Measurements from ENCODE around the gene TPRN. TPM values are rescaled to one million over a fixed set of nuclear protein-coding genes. Genes with fewer than 3 reads are reported as not detected.
A peak's percentile ranks its signal among the peaks of the same experiment; 100 is the strongest.

Gene TPRN
- total RNA-seq, 4 donors from 2014 or later = 3.4 to 10.2 (median 6.3) TPM

- Histone ChIP-seq H3K9me3 (no peaks in the 10 kb centered on the region), H3K27ac (no peak overlapping the region), H3K4me1 (peaks cover 67 to 71% of the 10 kb centered on the region in 2 donors), H3K4me3 (no peak overlapping the region), H3K27me3 (no peaks in the 10 kb centered on the region), H3K36me3 (no peaks in the 10 kb centered on the region)
- TF ChIP-seq, protein P1, sequence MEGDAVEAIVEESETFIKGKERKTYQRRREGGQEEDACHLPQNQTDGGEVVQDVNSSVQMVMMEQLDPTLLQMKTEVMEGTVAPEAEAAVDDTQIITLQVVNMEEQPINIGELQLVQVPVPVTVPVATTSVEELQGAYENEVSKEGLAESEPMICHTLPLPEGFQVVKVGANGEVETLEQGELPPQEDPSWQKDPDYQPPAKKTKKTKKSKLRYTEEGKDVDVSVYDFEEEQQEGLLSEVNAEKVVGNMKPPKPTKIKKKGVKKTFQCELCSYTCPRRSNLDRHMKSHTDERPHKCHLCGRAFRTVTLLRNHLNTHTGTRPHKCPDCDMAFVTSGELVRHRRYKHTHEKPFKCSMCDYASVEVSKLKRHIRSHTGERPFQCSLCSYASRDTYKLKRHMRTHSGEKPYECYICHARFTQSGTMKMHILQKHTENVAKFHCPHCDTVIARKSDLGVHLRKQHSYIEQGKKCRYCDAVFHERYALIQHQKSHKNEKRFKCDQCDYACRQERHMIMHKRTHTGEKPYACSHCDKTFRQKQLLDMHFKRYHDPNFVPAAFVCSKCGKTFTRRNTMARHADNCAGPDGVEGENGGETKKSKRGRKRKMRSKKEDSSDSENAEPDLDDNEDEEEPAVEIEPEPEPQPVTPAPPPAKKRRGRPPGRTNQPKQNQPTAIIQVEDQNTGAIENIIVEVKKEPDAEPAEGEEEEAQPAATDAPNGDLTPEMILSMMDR (IDR thresholded peaks at IDR 0.05 in 4 of 5, conservative IDR thresholded peaks at IDR 0.05 in 1 of 5) = no peak
- TF ChIP-seq POLR2A (IDR thresholded peaks at IDR 0.05) = no peak
- in situ Hi-C loops (cut with MboI; ENCODE audit: low sequenced_read_pairs in 4 of 4) (no loop called here), intact Hi-C loops (cut with DNase I; ENCODE audit: low total_unique reads) (loop anchor here (5.0 kb wide), 1 partner anchor 39 kb away; the partner anchor contains the start of gene TUBB4B)
- ATAC-seq (no peak), DNase-seq (no peak)
Observed at GRCh38 chr9:137202966-137203365, 2.4 kb upstream of the TPRN start.

GRCh38 chr9:137201205-137201868 lies 796 bp upstream of the TPRN start:
- in situ Hi-C loops (cut with MboI; ENCODE audit: low sequenced_read_pairs in 4 of 4) = no loop called here
- ATAC-seq (no peak), DNase-seq (no peak)
- peaks cover 65 to 74% of the 10 kb centered on the region in 2 donors for H3K4me1 ChIP-seq
- no peak for TF ChIP-seq POLR2A (IDR thresholded peaks at IDR 0.05)
- TF ChIP-seq, protein P1 (IDR thresholded peaks at IDR 0.05 in 4 of 5, conservative IDR thresholded peaks at IDR 0.05 in 1 of 5) = no peak
- H3K36me3 ChIP-seq = no peaks in the 10 kb centered on the region
- H3K9me3 ChIP-seq = no peaks in the 10 kb centered on the region
- H3K27ac ChIP-seq = peak overlapping the region; percentile 83 to 92 (median 86)
- intact Hi-C loops (cut with DNase I; ENCODE audit: low total_unique reads) = loop anchor here (5.0 kb wide), 1 partner anchor 41 kb away; the partner anchor contains the start of gene TUBB4B
- H3K4me3 ChIP-seq = peak overlapping the region; percentile 73 to 86 (median 77)
- no peaks in the 10 kb centered on the region for H3K27me3 ChIP-seq

DNA sequence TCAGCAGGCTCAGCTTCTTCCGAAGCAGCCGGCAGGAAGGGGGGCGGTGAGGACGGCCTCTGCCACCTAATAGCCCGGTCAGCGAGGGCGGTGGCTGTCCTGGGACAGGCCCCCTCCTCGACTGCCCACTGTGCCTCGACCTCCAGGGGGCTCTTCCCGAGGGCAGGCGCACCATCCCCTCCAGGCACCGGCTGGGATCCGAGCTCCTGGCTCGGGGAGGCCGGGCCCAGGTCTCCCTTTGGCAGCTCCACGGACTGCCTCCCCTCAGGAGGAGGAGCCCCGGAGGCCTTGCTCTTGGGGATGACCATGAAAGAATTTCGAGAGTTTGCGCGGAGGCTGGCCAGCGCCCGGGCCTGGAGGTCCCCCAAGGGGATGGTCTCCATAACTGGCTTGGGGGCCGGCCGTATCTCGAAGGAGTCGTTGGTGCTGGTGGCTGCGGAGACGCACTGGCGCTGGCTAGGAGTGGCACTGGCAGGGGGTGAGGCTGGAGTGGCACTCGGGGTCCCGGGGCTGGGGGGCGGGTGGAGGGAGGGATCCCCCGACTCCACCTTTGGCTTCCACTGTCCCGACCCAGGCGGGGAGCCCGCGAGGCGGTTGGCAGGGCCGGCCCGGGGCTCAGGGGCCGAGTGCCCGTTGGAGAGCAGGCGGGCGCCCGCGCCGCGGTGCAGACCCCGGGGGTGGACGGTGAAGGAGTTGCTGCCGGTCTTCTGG lies 975 bp downstream of the TPRN start:
- in situ Hi-C loops (cut with MboI; ENCODE audit: low sequenced_read_pairs in 4 of 4) (no loop called here), intact Hi-C loops (cut with DNase I; ENCODE audit: low total_unique reads) (loop anchor here (1.0 to 5.0 kb wide), 3 partner anchors 11 to 43 kb away; partner anchors contain the start of genes ANAPC2, SSNA1 and TUBB4B)
- Histone ChIP-seq H3K9me3 (no peaks in the 10 kb centered on the region), H3K27ac (peak overlapping the region in 2 of 4 donors; percentile 2 to 32), H3K4me3 (peak overlapping the region; percentile 40 to 56 (median 46)), H3K27me3 (no peaks in the 10 kb centered on the region), H3K36me3 (no peaks in the 10 kb centered on the region), H3K4me1 (peaks cover 58 to 67% of the 10 kb centered on the region in 2 donors)
- no peak for DNase-seq
- no peak for ATAC-seq
- TF ChIP-seq, protein P1 (IDR thresholded peaks at IDR 0.05 in 4 of 5, conservative IDR thresholded peaks at IDR 0.05 in 1 of 5) = no peak
- TF ChIP-seq POLR2A (IDR thresholded peaks at IDR 0.05) = no peak

DNA sequence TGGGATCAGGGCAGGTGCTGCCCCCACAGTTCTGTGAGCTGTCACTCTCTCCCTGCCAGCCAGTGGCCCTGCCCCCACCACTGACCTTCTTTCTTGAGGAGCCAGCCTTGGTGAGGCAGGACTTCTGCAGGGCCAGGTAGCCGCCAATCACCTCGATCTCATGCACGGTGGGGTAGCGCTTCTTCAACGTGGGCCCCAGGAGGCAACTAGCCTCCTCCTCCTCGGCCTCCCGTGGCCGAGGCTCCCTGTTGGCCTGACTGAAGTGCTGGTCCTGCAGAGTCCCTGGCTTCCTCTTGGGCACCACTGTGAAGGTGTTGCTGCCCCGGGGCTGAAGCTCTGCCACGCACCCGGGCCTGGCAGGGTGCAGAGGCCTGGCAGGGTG lies 1.6 kb downstream of the TPRN start:
- TF ChIP-seq, protein P1 (IDR thresholded peaks at IDR 0.05 in 4 of 5, conservative IDR thresholded peaks at IDR 0.05 in 1 of 5) = no peak
- TF ChIP-seq POLR2A (IDR thresholded peaks at IDR 0.05) = no peak
- Histone ChIP-seq H3K27ac (no peak overlapping the region), H3K4me1 (peaks cover 51 to 67% of the 10 kb centered on the region in 2 donors), H3K9me3 (no peaks in the 10 kb centered on the region), H3K27me3 (no peaks in the 10 kb centered on the region), H3K36me3 (no peaks in the 10 kb centered on the region), H3K4me3 (peak overlapping the region in 1 of 4 donors; percentile 44)
- in situ Hi-C loops (cut with MboI; ENCODE audit: low sequenced_read_pairs in 4 of 4) (no loop called here), intact Hi-C loops (cut with DNase I; ENCODE audit: low total_unique reads) (no loop called here)
- DNase-seq = no peak
- no peak for ATAC-seq
